Thyroid gland (tissue), 4 donors: Measurements from ENCODE around the gene CCDC61.

Experiments used
- CTCF ChIP-seq, 6 experiments: fragments of 200-600 bp in 3 of 6; fragments of 450-650 bp in 3 of 6; sonication (generic) in 3 of 6; IDR thresholded peaks; one replicate each; pipeline ENCODE4 v1.5.1; 2016 to 2019; ENCODE audit warnings: antibody characterized with exemption in 6 of 6, mild to moderate bottlenecking in 2 of 6, inconsistent platforms in 1 of 6, moderate library complexity in 1 of 6
- POLR2A ChIP-seq, 2 donors: fragments of 450-650 bp; IDR thresholded peaks; one replicate each; pipeline ENCODE4 v1.6.1; 2017; ENCODE audit warnings: antibody characterized with exemption in 2 of 2, mild to moderate bottlenecking in 2 of 2, moderate library complexity in 1 of 2

- no peak for TF ChIP-seq CTCF (IDR thresholded peaks at IDR 0.05)
- no peak for TF ChIP-seq POLR2A (IDR thresholded peaks at IDR 0.05)
These were observed 42.4 kb upstream of the CCDC61 start for GRCh38 chr19:45952686-45953505.
